Activated CD4-positive, CD25-positive, alpha-beta regulatory T cell treated with anti-CD3 and anti-CD28 coated beads, Interleukin-2, amount 50 U/mL, for 16 hours (primary cell): ENCODE measurements around the gene GRIK5.

ENCODE experiments used
- DNase-seq: peaks from one replicate; pipeline ENCODE4 v3.0.0-alpha.2; 2020; ENCODE audit warnings: low read depth, low spot score

GRIK5 gene

GRCh38 chr19:41990615-41991014, 79.4 kb downstream of the GRIK5 start:
- DNase-seq, result no peak

- no peak for DNase-seq
These were observed 80.0 kb downstream of the GRIK5 start for GRCh38 chr19:41990028-41990427.

GRCh38 chr19:41988947-41989346, 81.1 kb downstream of the GRIK5 start:
- no peak for DNase-seq

GRCh38 chr19:41987141-41987860, 82.7 kb downstream of the GRIK5 start:
- DNase-seq, result no peak

- DNase-seq, result no peak
These were observed 85.0 kb downstream of the GRIK5 start for GRCh38 chr19:41984961-41985360.

- DNase-seq, result no peak
These were observed 88.3 kb downstream of the GRIK5 start for GRCh38 chr19:41981724-41982123.

GRCh38 chr19:41978470-41978869, 91.5 kb downstream of the GRIK5 start:
- DNase-seq, result no peak

- DNase-seq, result no peak
These were observed 92.1 kb downstream of the GRIK5 start for GRCh38 chr19:41977916-41978315.

GRCh38 chr19:41974652-41975051, 95.4 kb downstream of the GRIK5 start:
- no peak for DNase-seq

GRCh38 chr19:41971363-41971762, 98.6 kb downstream of the GRIK5 start:
- DNase-seq, result no peak

- DNase-seq, result no peak
These were observed 100.1 kb downstream of the GRIK5 start for GRCh38 chr19:41969772-41970458.

GRCh38 chr19:41968751-41969595, 101.0 kb downstream of the GRIK5 start:
- no peak for DNase-seq

- no peak for DNase-seq
These were observed 102.8 kb downstream of the GRIK5 start for GRCh38 chr19:41967054-41967783.

- no peak for DNase-seq
These were observed 104.9 kb downstream of the GRIK5 start for GRCh38 chr19:41965106-41965505.

GRCh38 chr19:41960973-41961372, 109.0 kb downstream of the GRIK5 start:
- no peak for DNase-seq

- peak; percentile 78 for DNase-seq
These were observed 110.7 kb downstream of the GRIK5 start, which contains the start of gene RABAC1 for GRCh38 chr19:41959056-41960053. RABAC1 (minus strand) TSS chr19:41959321; CDS start chr19:41959292, 29 bp downstream.

GRCh38 chr19:41958367-41959055, 111.5 kb downstream of the GRIK5 start:
- DNase-seq, result peak; percentile 66

GRCh38 chr19:41957838-41958366, 112.1 kb downstream of the GRIK5 start:
- DNase-seq, result no peak

- no peak for DNase-seq
These were observed 112.7 kb downstream of the GRIK5 start for GRCh38 chr19:41957161-41957837.
